Fibroblast of pulmonary artery (primary cell): Measurements from ENCODE around the gene DEPDC1.

Experiments used
- DNase-seq: peaks from one replicate; pipeline ENCODE4 v3.0.0-alpha.2; 2010; ENCODE audit warnings: low read depth
- H3K4me3 ChIP-seq: replicated peaks from 2 replicates; pipeline ENCODE4 v1.5.1; 2011; ENCODE audit warnings: low read depth, mild to moderate bottlenecking, control low read depth, low read length, moderate library complexity
- TF ChIP-seq, protein P1 (sequence below): IDR thresholded peaks from 2 replicates; pipeline ENCODE4 v1.5.1; 2011; ENCODE audit warnings: mild to moderate bottlenecking, control low read depth, low read length, inconsistent platforms; ENCODE audit errors: missing control alignments

Gene DEPDC1

DNA sequence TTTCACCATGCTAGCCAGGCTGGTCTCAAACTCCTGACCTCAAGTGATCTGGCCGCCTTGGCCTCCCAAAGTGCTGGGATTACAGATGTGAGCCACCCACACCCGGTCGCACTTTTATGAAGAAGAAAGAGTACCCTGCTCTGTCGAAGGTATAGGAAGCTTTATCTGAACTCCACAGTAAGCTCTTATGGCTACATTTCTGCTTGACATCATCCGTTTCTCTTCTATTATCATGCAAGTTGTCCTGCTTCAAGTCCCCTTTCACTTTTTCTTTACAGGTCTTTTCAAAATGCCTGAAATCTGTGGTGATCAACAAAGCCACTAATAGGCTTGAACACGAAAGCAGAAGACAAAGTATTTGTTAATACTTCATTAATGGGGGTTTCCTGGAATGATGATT lies 51.2 kb downstream of the DEPDC1 start:
- DNase-seq = no peak
- TF ChIP-seq, protein P1, sequence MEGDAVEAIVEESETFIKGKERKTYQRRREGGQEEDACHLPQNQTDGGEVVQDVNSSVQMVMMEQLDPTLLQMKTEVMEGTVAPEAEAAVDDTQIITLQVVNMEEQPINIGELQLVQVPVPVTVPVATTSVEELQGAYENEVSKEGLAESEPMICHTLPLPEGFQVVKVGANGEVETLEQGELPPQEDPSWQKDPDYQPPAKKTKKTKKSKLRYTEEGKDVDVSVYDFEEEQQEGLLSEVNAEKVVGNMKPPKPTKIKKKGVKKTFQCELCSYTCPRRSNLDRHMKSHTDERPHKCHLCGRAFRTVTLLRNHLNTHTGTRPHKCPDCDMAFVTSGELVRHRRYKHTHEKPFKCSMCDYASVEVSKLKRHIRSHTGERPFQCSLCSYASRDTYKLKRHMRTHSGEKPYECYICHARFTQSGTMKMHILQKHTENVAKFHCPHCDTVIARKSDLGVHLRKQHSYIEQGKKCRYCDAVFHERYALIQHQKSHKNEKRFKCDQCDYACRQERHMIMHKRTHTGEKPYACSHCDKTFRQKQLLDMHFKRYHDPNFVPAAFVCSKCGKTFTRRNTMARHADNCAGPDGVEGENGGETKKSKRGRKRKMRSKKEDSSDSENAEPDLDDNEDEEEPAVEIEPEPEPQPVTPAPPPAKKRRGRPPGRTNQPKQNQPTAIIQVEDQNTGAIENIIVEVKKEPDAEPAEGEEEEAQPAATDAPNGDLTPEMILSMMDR = no peak
- no peak overlapping the region for H3K4me3 ChIP-seq

DNA sequence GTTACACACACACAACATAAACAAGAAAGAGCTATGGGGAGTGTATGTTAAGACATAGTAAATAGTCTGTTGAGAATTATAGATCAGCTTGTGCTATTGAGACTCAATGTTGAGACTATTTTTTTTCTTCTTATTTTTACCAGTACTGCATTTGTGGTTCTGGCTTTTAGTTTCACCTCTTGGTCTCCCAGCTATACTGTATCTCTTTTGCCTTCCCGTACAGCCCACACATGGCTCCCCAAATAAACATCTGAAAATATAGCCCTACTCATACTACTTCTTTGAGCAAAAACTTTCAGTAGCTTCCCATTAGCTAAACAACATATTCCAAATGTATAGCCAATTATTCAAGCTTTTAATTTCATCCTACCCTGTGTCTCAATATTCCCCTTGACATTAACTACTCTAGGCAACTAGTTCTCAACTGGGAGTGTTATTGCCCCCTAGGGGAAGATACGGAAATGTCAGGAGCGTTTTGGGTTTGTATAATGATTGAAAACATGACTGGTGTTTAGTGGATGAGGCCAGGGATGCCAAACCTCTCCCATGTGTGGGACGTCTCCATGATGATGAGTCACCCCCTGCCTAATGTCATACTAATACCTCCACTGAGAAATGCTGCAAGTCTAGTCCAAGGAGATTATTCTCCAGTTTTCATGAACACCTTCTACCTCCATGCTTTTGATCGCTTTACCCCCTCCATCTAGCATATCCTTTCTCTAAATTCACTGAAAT lies 53.9 kb downstream of the DEPDC1 start:
- no peak overlapping the region for H3K4me3 ChIP-seq
- DNase-seq = peak; percentile 64
- TF ChIP-seq, protein P1 = peak; percentile 90

DNA sequence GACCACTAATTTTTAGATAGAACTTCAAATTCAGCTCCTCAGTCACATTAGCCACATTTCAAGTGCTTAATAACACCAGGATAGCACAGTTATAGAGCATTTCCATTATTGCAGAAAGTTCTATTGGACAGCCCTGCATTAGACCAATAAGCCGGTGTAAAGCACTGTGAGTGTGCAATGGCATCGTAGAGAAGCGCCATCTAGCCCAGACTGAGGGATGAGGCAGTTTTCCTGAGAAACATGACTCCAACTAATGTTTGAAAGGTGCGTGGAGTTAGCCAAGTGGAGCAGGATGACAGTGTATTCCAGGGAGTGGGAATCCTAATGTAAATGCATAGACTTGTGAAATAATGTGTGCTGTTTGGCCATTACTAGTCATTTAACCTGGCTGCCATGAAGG lies 54.9 kb downstream of the DEPDC1 start:
- DNase-seq = no peak
- no peak overlapping the region for H3K4me3 ChIP-seq
- TF ChIP-seq, protein P1 = no peak

DNA sequence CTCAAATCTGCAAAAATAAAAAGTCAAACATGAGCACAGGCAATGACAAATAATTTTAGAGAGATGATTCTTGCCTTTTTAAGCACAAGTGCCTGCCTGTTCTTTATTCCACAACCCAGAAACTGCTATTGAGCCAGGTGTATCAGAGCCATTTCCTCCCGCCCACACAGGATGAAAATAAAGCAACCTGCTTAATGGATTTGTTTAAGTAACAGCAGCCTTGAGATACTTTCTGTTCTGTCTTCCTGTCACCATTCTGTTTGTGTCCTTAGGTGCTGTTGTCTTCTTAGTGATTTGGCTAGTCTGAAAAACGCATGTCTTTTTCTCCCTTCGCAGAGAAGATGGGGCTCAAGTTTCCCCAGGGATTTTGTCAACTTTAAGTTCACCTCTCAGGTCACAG lies 58.6 kb downstream of the DEPDC1 start:
- no peak for DNase-seq
- H3K4me3 ChIP-seq = no peak overlapping the region
- TF ChIP-seq, protein P1 = no peak

DNA sequence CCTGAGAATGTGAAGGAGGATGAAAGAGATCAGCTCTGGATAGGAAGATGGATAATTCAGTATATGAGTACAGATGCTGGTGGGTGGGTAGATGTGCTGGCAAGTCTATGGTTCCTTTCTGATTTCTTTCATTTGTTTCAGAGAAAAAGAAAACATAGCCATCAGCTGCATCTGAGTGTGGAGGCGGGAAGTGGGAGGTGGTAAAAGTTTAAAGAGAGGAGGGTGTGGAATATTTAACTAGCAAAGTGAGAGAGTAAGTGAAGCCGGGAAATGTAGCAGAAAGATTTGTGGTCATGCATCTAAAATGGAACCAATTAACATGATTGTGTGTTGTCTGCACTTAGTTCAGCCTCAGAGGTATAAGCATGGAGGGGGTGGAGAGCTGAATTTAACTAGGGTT lies 63.5 kb downstream of the DEPDC1 start:
- no peak for DNase-seq
- H3K4me3 ChIP-seq = no peak overlapping the region
- TF ChIP-seq, protein P1 = no peak

DNA sequence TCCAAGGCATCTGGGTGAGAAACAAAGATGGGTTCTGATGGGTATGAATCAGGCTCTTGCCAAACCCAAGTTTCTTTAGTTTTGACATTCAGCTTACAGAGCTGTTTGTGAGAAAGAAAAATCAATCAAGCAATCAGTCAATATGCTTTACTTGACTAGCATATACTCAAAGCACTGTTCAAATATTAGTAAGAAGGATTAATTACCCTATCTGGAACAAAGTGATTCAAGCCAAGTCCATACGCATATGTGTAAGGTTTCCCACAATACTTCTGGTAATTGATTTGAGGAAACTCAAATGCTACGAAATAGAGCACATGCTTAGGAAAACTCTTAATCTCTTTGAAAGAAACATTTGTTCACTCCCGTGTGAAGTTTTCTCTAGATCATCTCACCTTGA lies 65.8 kb downstream of the DEPDC1 start:
- DNase-seq = no peak
- H3K4me3 ChIP-seq = no peak overlapping the region
- TF ChIP-seq, protein P1 = no peak

DNA sequence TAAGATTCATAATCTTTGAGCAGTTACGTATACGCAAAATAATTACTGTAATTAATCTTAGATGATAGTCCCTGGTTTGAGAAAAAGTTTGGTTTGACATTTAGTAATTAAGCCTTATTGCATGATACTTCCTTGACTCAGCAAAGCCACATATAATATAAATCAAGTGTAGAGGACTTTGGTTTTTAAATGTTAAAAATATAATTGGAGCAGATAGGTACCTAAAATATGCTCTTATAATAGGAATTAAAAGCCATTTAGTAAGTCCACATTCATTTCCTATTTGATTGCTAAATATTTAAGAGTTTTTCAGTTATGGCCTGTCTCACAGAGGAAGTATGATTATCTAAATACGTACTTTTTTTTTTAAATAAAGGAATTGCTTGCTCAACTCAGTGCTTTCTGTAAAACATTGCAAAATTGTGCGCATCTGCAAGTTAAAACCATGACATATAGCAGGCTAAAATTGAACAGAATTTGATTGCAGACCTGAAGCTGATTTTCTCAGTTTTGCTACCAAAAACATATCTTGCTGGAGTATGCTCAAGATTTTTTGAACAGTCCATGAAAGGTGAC lies 67.6 kb downstream of the DEPDC1 start:
- DNase-seq = peak; percentile 11
- H3K4me3 ChIP-seq = no peak overlapping the region
- TF ChIP-seq, protein P1 = no peak
